Measurements from ENCODE around the gene OR6S1. TPM values are rescaled to one million over a fixed set of nuclear protein-coding genes. Genes with fewer than 3 reads are reported as not detected.
A peak's percentile ranks its signal among the peaks of the same experiment; 100 is the strongest.

OR6S1 gene, protein sequence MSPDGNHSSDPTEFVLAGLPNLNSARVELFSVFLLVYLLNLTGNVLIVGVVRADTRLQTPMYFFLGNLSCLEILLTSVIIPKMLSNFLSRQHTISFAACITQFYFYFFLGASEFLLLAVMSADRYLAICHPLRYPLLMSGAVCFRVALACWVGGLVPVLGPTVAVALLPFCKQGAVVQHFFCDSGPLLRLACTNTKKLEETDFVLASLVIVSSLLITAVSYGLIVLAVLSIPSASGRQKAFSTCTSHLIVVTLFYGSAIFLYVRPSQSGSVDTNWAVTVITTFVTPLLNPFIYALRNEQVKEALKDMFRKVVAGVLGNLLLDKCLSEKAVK
- not detected in 2 replicates for total RNA-seq (2012; rRNA removed)

DNA sequence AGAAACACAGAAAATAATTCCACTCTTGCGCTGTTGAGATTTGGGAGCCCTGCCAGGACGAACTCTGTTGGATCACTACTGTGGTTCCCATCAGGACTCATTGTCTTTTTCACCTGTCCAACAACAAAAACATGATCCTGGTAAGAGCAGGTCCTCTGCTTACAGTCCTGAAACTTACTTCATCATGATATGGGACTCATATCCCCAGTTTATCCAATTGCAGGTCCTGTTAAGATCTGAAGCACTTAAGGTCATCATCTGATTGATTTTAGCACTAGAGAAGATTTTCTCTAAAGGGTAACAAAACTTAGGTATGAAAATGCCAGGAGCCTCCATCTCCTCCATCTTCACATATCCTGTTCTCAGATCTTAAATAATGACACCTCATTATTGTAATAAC is at the start of gene OR6S1:
Gene OR6S1 (minus strand): TSS at position 101 of the 400 bp plus-strand sequence. CDS start 0 bp downstream, at position 101.
- Histone ChIP-seq H3K4me2 (ENCODE audit: low read length) (no peak within 1 kb of the TSS), H3K36me3 (ENCODE audit: insufficient read depth, low read length) (no peaks in the 10 kb centered on the region), H3K4me1 (ENCODE audit: control insufficient read depth, insufficient read depth, low read length) (no peaks in the 10 kb centered on the region), H3K27me3 (ENCODE audit: control insufficient read depth, insufficient read depth, low read length) (peaks cover 10% of the 10 kb centered on the region), H3K9ac (ENCODE audit: low read depth, low read length) (no peak within 1 kb of the TSS), H3K9me3 (replicated peaks; ENCODE audit: low read length) (no peaks in the 10 kb centered on the region), H3K4me3 (ENCODE audit: low read length) (no peak within 1 kb of the TSS)

DNA sequence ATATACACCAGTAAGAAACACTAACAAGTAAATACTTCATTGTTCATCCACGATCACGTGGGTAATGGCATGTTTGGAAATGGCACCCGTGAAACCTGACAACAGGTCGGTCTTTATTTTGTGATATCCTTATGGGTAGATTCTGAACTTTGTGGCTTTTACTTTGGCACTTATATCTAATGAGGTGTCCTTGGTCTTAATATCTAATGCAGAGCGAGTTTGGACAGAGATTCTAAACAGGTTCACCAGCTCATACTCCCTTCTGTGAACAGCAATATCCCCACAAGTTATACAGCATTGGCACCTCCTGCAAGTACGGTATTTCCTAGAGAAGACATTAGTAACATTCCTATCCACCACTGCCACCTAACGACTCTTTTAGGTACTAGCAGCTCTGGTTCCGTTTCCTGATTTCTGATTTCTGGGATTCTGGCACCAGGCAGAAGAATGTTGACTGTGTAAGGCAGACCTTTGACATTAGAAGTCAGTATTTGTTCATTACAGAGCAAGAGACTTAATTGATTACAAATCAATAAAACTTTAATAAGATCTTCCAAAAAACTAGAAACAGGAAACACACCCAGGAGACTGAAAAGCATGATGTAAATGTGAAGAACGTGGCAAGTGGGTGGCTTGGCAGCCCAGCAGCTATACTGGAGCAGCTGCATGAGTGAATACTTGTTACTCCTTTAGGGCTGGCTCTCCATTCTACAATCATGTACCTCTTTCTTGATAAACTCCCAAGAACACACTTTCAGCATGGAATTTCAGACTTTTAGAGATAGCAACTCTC is 49.6 kb upstream of the OR6S1 start:
- Histone ChIP-seq H3K27me3 (ENCODE audit: control insufficient read depth, insufficient read depth, low read length) (no peaks in the 10 kb centered on the region), H3K9ac (ENCODE audit: low read depth, low read length) (no peak overlapping the region), H3K4me3 (ENCODE audit: low read length) (no peak overlapping the region), H3K9me3 (replicated peaks; ENCODE audit: low read length) (no peaks in the 10 kb centered on the region), H3K4me1 (ENCODE audit: control insufficient read depth, insufficient read depth, low read length) (peaks cover 5% of the 10 kb centered on the region), H3K4me2 (ENCODE audit: low read length) (peak overlapping the region; percentile 51), H3K36me3 (ENCODE audit: insufficient read depth, low read length) (peaks cover 3% of the 10 kb centered on the region)

DNA sequence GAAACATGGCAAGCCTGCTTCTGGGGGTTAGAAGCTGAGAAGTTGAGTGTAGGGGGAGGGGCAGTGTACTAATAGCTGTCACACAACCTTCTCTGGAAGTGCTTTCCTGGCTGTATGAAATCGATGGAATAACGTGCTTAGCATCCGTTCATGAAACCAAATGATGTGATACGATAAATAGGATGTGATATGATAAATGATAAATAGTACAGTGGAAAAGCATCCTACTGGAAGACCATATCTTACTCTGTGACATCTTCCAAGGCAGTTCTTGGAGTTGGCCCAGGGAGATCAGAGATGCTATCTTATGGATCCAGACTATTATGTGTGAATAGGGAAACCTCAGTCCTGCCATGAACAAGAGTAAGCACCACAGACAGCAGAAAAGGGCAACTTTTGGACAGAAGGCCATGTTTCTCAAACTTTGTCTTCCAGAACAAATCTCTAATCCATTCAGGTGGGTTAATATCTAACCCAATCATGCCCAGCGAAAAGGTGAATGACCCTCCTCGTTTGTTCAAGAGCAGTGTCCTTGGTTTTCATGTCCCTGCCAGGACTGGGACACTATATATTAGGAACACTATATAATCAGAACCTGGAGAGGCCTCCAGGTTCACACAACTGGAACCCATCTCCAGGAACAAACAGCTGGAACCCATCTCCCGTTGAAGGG is 46.8 kb upstream of the OR6S1 start, which contains the start of gene ANG:
Gene ANG (plus strand): TSS at position 598 of the 673 bp plus-strand sequence. CDS start 4,801 bp downstream, outside the sequence.
- no peak within 1 kb of the TSS for H3K4me3 ChIP-seq (ENCODE audit: low read length)
- no peaks in the 10 kb centered on the region for H3K36me3 ChIP-seq (ENCODE audit: insufficient read depth, low read length)
- H3K4me1 ChIP-seq (ENCODE audit: control insufficient read depth, insufficient read depth, low read length) = peaks cover 7% of the 10 kb centered on the region
- no peak within 1 kb of the TSS for H3K4me2 ChIP-seq (ENCODE audit: low read length)
- no peaks in the 10 kb centered on the region for H3K27me3 ChIP-seq (ENCODE audit: control insufficient read depth, insufficient read depth, low read length)
- H3K9ac ChIP-seq (ENCODE audit: low read depth, low read length) = no peak within 1 kb of the TSS
- no peaks in the 10 kb centered on the region for H3K9me3 ChIP-seq (replicated peaks; ENCODE audit: low read length)

DNA sequence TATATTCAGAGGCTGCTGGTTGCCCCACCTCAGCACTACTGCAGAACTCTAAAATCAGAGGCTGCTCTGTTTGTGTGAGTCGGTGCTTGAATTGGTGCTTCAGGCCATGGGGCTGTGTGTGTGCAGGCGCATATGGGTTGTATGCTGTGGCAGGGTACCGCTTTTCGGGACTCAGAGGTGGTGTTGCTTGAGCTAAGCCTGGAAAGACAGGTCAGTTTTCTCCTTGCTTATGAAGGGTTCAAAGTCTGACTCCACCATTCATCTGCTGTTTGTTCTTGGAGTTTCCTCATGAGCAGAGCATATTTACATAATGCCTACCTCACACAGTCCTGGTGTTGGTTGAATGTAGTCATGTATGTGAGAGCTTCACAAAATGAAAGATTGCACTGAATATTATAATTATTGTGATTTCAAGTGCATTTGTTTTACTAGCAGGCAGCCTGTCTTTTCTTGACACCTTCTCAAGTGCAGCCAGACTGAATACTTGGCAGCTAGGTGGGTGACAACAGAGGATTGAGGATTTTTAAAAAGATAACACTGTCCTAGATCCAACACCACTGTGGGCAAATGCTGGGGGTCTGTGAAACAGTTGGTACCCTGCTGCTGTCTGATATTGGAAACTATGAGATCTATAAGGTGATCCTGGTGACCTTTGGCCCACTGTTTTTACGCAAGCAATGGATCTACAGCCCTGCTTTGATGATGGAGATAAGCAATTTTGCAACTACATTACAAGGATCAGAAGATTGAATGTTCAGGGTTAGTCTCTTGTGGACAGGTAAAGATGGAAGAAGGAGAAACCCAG is 46.1 kb upstream of the OR6S1 start:
- H3K4me2 ChIP-seq (ENCODE audit: low read length) = no peak overlapping the region

DNA sequence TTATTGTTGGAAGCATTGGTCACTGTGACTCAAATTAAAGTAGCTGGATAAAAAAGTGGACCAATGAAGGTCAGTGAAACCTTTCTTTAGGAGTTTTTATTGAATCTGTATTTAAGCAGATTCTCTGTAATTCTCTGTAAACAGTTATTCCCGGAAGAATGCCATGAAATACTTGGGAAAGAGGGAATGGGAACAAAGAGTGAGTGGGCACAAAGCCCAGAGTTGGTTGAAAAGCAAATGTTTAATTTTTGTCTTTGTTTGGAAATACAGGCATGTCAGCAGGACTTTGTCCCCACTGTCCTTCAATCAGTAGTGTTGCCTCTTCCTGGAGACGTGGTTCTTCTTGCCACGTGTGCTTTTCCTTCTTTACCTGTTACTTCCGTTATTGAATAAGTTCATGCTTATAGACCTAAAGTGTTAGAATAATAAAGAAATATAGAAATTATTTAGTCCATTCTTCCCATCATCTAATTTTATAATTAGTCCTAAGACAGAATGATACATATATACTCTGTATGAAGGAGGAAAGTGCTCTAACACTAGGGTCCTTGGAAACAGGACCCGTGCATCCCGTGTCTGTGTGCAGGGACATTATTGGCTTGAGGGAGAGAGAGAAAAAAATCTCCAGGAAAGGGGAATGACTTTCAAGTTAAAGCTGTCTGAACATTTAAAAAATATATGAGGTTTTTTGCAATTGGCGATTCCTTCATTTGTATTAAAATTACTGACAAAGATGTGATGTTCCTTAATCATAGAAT is 45.1 kb upstream of the OR6S1 start:
- H3K4me1 ChIP-seq (ENCODE audit: control insufficient read depth, insufficient read depth, low read length) = peaks cover 7% of the 10 kb centered on the region

More for the DNA sequence above, 46.1 kb upstream of the OR6S1 start:
- Histone ChIP-seq H3K4me1 (ENCODE audit: control insufficient read depth, insufficient read depth, low read length) (peaks cover 7% of the 10 kb centered on the region), H3K27me3 (ENCODE audit: control insufficient read depth, insufficient read depth, low read length) (no peaks in the 10 kb centered on the region), H3K36me3 (ENCODE audit: insufficient read depth, low read length) (no peaks in the 10 kb centered on the region), H3K9me3 (replicated peaks; ENCODE audit: low read length) (no peaks in the 10 kb centered on the region), H3K9ac (ENCODE audit: low read depth, low read length) (no peak overlapping the region), H3K4me3 (ENCODE audit: low read length) (no peak overlapping the region)

DNA sequence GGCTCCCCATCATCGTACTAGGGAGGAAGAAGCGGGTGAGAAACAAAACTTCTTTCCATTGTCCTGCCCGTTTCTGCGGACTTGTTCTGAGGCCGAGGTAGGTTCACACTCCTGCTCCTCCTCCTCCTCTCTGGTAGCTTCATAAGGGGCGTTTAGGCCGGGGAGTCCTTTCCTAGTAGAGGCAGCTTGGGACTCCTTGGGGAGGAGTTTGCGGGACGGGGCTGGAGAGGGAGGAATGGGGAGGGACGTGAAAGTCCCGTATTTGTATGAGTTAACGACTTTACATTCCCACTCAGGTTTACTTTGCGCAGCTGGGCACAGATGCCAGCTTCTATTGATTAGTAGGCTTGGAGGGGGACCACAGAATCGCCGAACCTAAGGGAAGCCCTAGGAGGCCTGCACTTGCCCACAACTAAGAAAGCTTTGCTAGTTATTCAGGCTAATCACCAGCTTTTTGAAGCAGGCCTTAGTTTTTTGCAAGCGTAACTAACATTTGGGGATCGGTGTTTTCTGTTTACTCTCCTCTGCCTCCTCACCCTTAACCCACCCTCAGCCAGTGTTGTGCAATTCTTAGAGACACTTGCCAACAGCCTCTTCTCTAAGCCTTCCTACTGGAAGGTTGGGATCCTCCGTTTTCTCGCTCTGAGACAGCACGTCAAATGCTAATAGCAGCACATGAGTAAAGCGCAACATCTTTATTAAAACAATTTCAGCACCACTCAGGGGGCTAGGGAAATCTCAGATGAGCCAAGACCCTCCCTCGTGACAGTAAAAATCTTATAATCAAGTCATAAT is 43.4 kb upstream of the OR6S1 start:
- Histone ChIP-seq H3K4me1 (ENCODE audit: control insufficient read depth, insufficient read depth, low read length) (peaks cover 17% of the 10 kb centered on the region), H3K9ac (ENCODE audit: low read depth, low read length) (peak overlapping the region; percentile 97), H3K4me3 (ENCODE audit: low read length) (peak overlapping the region; percentile 84), H3K4me2 (ENCODE audit: low read length) (peak overlapping the region; percentile 92), H3K36me3 (ENCODE audit: insufficient read depth, low read length) (no peaks in the 10 kb centered on the region), H3K27me3 (ENCODE audit: control insufficient read depth, insufficient read depth, low read length) (no peaks in the 10 kb centered on the region), H3K9me3 (replicated peaks; ENCODE audit: low read length) (no peaks in the 10 kb centered on the region)

More for the DNA sequence above, 45.1 kb upstream of the OR6S1 start:
- H3K4me2 ChIP-seq (ENCODE audit: low read length) = peak overlapping the region; percentile 30
- H3K9ac ChIP-seq (ENCODE audit: low read depth, low read length) = no peak overlapping the region
- H3K27me3 ChIP-seq (ENCODE audit: control insufficient read depth, insufficient read depth, low read length) = no peaks in the 10 kb centered on the region
- no peaks in the 10 kb centered on the region for H3K9me3 ChIP-seq (replicated peaks; ENCODE audit: low read length)
- no peaks in the 10 kb centered on the region for H3K36me3 ChIP-seq (ENCODE audit: insufficient read depth, low read length)
- H3K4me3 ChIP-seq (ENCODE audit: low read length) = no peak overlapping the region

DNA sequence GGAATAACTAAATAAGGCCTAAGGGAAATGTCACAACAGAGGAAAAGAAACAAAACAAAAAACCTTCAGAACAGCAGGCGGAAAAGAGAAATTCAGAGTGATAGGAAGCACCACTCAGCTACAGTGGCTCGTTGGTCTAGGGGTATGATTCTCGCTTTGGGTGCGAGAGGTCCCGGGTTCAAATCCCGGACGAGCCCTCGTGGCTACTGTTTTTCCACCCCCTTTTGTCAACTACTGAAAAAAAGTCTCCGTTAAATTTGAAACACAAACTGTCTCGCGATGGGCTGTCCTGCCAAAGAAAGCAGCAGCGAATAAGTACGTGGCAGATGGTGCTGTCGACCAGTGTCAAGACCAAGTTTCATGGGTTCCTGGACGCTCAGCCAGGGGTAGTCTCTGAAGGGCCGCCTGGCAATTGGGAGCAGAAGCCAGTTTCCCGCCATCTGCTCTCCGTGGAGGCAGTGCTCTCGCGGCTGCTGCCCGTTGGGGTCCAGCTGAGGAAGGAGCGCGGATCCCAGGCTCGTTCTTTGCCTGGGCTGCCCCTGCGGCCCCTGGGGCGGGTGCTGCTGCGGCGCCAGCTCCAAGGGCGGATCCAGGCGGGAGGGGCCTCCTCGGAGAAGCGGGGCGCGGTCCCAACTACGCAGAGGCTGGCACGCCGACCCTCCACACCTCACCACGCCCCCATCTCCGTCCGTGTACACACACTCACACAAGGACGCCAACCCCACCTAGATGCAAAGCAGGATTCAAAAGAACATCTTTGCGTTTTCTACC is 42.6 kb upstream of the OR6S1 start, which contains the start of gene RNASE4:
Gene RNASE4 (plus strand): TSS at position 670 of the 771 bp plus-strand sequence. CDS start 14,812 bp downstream, outside the sequence.
- Histone ChIP-seq H3K36me3 (ENCODE audit: insufficient read depth, low read length) (no peaks in the 10 kb centered on the region), H3K9me3 (replicated peaks; ENCODE audit: low read length) (no peaks in the 10 kb centered on the region), H3K9ac (ENCODE audit: low read depth, low read length) (peak within 1 kb of the TSS; percentile 97), H3K4me2 (ENCODE audit: low read length) (peak within 1 kb of the TSS; percentile 92), H3K4me1 (ENCODE audit: control insufficient read depth, insufficient read depth, low read length) (peaks cover 17% of the 10 kb centered on the region), H3K4me3 (ENCODE audit: low read length) (peak within 1 kb of the TSS; percentile 84), H3K27me3 (ENCODE audit: control insufficient read depth, insufficient read depth, low read length) (no peaks in the 10 kb centered on the region)

DNA sequence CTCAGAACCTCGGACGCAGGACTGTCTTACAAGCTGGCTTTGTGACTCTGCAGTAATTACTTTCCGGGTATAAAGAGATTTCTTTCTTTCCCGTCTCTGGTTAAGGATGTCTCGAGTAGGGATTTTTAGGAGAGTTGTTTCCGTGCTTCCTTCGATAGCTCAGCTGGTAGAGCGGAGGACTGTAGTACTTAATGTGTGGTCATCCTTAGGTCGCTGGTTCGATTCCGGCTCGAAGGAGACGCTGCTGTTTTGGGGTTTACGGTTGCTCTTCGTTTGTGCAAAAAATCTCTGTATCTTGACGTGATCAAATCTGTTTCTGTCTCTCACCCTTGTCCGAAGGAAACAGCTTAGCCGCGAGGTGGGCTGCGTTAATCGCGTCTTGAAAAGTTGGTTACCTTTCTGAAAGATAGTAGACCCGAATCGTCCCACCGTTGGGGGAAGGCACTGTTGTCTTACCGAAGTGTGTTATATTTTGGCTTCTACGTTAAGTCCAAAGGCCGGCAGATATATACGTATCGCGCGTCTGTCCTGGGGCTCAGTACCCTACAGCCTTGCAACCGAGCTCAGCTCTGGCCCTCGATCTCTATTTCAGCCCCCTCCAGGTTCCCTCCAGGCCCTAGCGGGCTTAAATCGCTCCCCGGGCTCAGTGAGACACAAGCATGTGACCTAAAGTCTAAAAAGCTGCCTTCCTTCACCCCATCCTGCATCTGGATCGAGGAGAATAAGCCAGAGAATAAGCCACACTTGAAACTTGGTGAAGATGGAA is 41.8 kb upstream of the OR6S1 start:
- peak overlapping the region; percentile 97 for H3K9ac ChIP-seq (ENCODE audit: low read depth, low read length)
- H3K4me1 ChIP-seq (ENCODE audit: control insufficient read depth, insufficient read depth, low read length) = peaks cover 17% of the 10 kb centered on the region
- no peaks in the 10 kb centered on the region for H3K9me3 ChIP-seq (replicated peaks; ENCODE audit: low read length)
- H3K36me3 ChIP-seq (ENCODE audit: insufficient read depth, low read length) = no peaks in the 10 kb centered on the region
- no peaks in the 10 kb centered on the region for H3K27me3 ChIP-seq (ENCODE audit: control insufficient read depth, insufficient read depth, low read length)
- peak overlapping the region; percentile 84 for H3K4me3 ChIP-seq (ENCODE audit: low read length)
- H3K4me2 ChIP-seq (ENCODE audit: low read length) = peak overlapping the region; percentile 92

Data from skeletal muscle satellite cell (primary cell).